Nephron progenitor cell (in vitro differentiated cells): ENCODE data around the gene CAPN1.

Experiments used
- DNase-seq: peaks from one replicate; pipeline ENCODE4 v3.0.0; 2021
- H3K27ac Mint-ChIP-seq: 2 replicates; pipeline ENCODE4 v1.8.0; 2021; ENCODE audit warnings: mild to moderate bottlenecking, moderate library complexity, mixed read lengths
- H3K27me3 Mint-ChIP-seq: 2 replicates; pipeline ENCODE4 v1.8.0; 2021; ENCODE audit warnings: mild to moderate bottlenecking, low read depth, mixed read lengths; ENCODE audit not compliant: poor library complexity
- H3K36me3 Mint-ChIP-seq: 2 replicates; pipeline ENCODE4 v1.8.0; 2021; ENCODE audit warnings: low read depth, mixed read lengths
- H3K4me1 Mint-ChIP-seq: 2 replicates; pipeline ENCODE4 v1.8.0; 2021; ENCODE audit warnings: mixed read lengths
- H3K4me3 Mint-ChIP-seq: 2 replicates; pipeline ENCODE4 v1.8.0; 2021; ENCODE audit warnings: mild to moderate bottlenecking, moderate library complexity, mixed read lengths
- H3K9me3 Mint-ChIP-seq: 2 replicates; pipeline ENCODE4 v1.8.0; 2021; ENCODE audit warnings: mild to moderate bottlenecking, moderate library complexity, mixed read lengths
- CTCF ChIP-seq: fragments of 200-600 bp; sonication (generic); IDR thresholded peaks from 2 replicates; pipeline ENCODE4 v1.5.0; 2021; ENCODE audit warnings: antibody characterized with exemption

The CAPN1 gene

GRCh38 chr11:65185869-65186341, 4.2 kb downstream of the CAPN1 start:
- peaks cover 30% of the 10 kb centered on the region for H3K4me1 Mint-ChIP-seq
- H3K4me3 Mint-ChIP-seq = no peak overlapping the region
- H3K9me3 Mint-ChIP-seq = no peaks in the 10 kb centered on the region
- TF ChIP-seq CTCF = no peak
- DNase-seq = no peak
- H3K36me3 Mint-ChIP-seq = peaks cover 21% of the 10 kb centered on the region
- H3K27me3 Mint-ChIP-seq = peaks cover 5% of the 10 kb centered on the region
- H3K27ac Mint-ChIP-seq = no peak overlapping the region

DNA sequence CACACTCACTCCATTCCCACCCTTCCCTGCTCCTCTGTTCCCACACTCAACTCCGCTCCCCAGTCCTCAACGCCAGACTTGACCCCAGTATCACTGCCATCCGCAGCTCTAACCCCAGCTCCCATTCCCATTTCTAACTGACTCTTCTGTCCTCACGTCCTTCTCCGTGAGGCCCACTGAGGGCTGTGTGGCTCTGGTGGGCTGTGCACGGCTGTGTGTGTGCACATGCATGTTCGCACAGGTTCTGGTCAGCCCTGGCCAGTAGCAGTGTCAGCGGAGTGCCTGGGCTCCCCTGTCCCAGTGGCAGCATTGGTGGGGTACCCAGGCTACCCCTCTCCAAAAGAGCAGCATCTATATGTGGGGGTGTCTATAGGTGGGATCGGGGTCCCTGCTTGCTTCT, 5.0 kb downstream of the CAPN1 start:
- peaks cover 21% of the 10 kb centered on the region for H3K36me3 Mint-ChIP-seq
- H3K9me3 Mint-ChIP-seq = no peaks in the 10 kb centered on the region
- peaks cover 30% of the 10 kb centered on the region for H3K4me1 Mint-ChIP-seq
- H3K27me3 Mint-ChIP-seq = peaks cover 5% of the 10 kb centered on the region
- H3K27ac Mint-ChIP-seq = no peak overlapping the region
- no peak for DNase-seq
- no peak for TF ChIP-seq CTCF
- no peak overlapping the region for H3K4me3 Mint-ChIP-seq

DNA sequence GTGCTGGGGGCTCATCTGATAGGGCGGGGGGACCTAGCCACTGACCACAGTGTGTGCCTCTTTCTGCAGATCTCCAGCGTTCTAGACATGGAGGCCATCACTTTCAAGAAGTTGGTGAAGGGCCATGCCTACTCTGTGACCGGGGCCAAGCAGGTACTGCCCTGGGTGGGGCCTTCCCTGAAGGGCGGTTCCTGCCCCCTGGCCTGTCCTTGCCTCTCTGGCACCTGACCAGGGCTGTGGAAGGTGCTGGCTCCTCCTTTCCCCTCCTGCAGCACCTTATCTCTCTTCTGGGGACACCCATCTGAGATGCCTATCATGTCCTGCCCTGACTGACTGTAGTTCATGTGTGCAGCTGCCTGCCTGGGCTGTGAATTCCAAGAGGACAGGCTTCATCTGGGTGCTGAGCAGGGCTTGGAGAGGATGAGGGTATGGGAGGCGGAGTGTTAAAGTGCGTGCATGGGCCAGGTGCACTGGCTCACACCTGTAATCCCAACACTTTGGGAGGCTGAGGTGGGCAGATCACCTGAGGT, 5.5 kb downstream of the CAPN1 start:
- no peak for TF ChIP-seq CTCF
- DNase-seq = no peak
- H3K27me3 Mint-ChIP-seq = peaks cover 5% of the 10 kb centered on the region
- H3K36me3 Mint-ChIP-seq = peaks cover 21% of the 10 kb centered on the region
- peaks cover 29% of the 10 kb centered on the region for H3K4me1 Mint-ChIP-seq
- no peak overlapping the region for H3K4me3 Mint-ChIP-seq
- no peaks in the 10 kb centered on the region for H3K9me3 Mint-ChIP-seq
- H3K27ac Mint-ChIP-seq = no peak overlapping the region

DNA sequence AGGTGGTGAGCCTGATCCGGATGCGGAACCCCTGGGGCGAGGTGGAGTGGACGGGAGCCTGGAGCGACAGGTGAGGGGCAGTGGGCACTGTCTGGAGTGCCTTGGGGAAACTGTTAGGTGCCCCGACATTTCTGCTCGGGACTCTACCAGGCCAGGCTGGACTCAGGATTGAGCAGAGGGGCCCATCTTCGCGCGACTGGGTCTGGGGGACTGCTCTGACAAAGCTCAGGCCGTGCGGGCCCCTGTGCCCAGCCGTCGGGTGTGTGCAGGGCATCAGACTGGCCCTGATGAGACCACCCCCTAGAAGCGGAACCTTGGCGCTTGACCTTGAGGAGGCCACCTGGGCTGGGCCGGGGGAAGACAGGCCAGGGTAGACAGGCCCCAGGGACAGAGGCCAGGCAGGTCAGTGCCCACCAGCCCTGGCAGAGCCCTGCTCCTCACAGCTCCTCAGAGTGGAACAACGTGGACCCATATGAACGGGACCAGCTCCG, 6.3 kb downstream of the CAPN1 start:
- no peak for DNase-seq
- Mint-ChIP-seq H3K27me3 (peaks cover 5% of the 10 kb centered on the region), H3K4me3 (no peak overlapping the region), H3K4me1 (peaks cover 23% of the 10 kb centered on the region), H3K27ac (no peak overlapping the region), H3K9me3 (no peaks in the 10 kb centered on the region), H3K36me3 (peaks cover 22% of the 10 kb centered on the region)
- no peak for TF ChIP-seq CTCF

- DNase-seq = no peak
- TF ChIP-seq CTCF = no peak
- Mint-ChIP-seq H3K4me3 (no peak overlapping the region), H3K4me1 (peaks cover 20% of the 10 kb centered on the region), H3K27me3 (peaks cover 5% of the 10 kb centered on the region), H3K27ac (no peak overlapping the region), H3K9me3 (no peaks in the 10 kb centered on the region), H3K36me3 (peaks cover 27% of the 10 kb centered on the region)
Observed at GRCh38 chr11:65188486-65188885, 6.8 kb downstream of the CAPN1 start.

GRCh38 chr11:65189191-65189590, 7.5 kb downstream of the CAPN1 start:
- H3K4me1 Mint-ChIP-seq = peaks cover 13% of the 10 kb centered on the region
- no peak overlapping the region for H3K4me3 Mint-ChIP-seq
- H3K27me3 Mint-ChIP-seq = peaks cover 5% of the 10 kb centered on the region
- DNase-seq = no peak
- no peaks in the 10 kb centered on the region for H3K9me3 Mint-ChIP-seq
- no peak for TF ChIP-seq CTCF
- no peak overlapping the region for H3K27ac Mint-ChIP-seq
- peaks cover 34% of the 10 kb centered on the region for H3K36me3 Mint-ChIP-seq
